GM15510 (cell line): ENCODE results near the gene UPF1.

Experiments
- POLR2A ChIP-seq: IDR thresholded peaks from 3 replicates; pipeline ENCODE4 v1.6.1; 2011; ENCODE audit warnings: borderline replicate concordance; ENCODE audit not compliant: insufficient read length; ENCODE audit errors: extremely low read depth

UPF1 gene

GRCh38 chr19:18831524-18832305, at the start of gene UPF1:
Gene UPF1 (plus strand): TSS chr19:18831959. CDS start chr19:18832210, 251 bp downstream.
- TF ChIP-seq POLR2A, result peak; percentile 98

GRCh38 chr19:18782559-18783225, 49.1 kb upstream of the UPF1 start:
- no peak for TF ChIP-seq POLR2A

GRCh38 chr19:18783958-18784785, 47.6 kb upstream of the UPF1 start:
- TF ChIP-seq POLR2A, result no peak

GRCh38 chr19:18784786-18785120, 47.0 kb upstream of the UPF1 start:
- no peak for TF ChIP-seq POLR2A

GRCh38 chr19:18785179-18786124, 46.3 kb upstream of the UPF1 start:
- no peak for TF ChIP-seq POLR2A

GRCh38 chr19:18788529-18789421, 43.0 kb upstream of the UPF1 start:
- no peak for TF ChIP-seq POLR2A

GRCh38 chr19:18789422-18789869, 42.3 kb upstream of the UPF1 start:
- no peak for TF ChIP-seq POLR2A

- no peak for TF ChIP-seq POLR2A
These were observed 41.7 kb upstream of the UPF1 start for GRCh38 chr19:18789883-18790565.

- no peak for TF ChIP-seq POLR2A
These were observed 41.0 kb upstream of the UPF1 start, which contains the start of gene COMP for GRCh38 chr19:18790566-18791314. Gene COMP (minus strand): TSS chr19:18791305. CDS start chr19:18791269, 36 bp downstream.

- no peak for TF ChIP-seq POLR2A
These were observed 40.5 kb upstream of the UPF1 start for GRCh38 chr19:18791315-18791678.

- TF ChIP-seq POLR2A, result no peak
These were observed 39.1 kb upstream of the UPF1 start for GRCh38 chr19:18792661-18793060.
